Hindlimb muscle (tissue), 1 donor: ENCODE data around the gene BCL2L1. TPM values are rescaled to one million over a fixed set of nuclear protein-coding genes. Genes with fewer than 3 reads are reported as not detected.
"Not testable (repeated sequence)": the region's sequence is repeated elsewhere in the genome, so short reads cannot be mapped to it uniquely, and the experiment has no call there.

Experiments
- DNase-seq: peaks from one replicate; pipeline ENCODE4 v3.0.0-alpha.2; 2013
- polyA plus RNA-seq: library from polyadenylated mRNA; unstranded; fragments of 120-200 nt; gene quantifications from one replicate; pipeline ENCODE4 v1.2.1, GENCODE V29; 2013; ENCODE audit not compliant: insufficient read length

The BCL2L1 gene
- polyA plus RNA-seq, 1 donor: 28.1 TPM

DNA sequence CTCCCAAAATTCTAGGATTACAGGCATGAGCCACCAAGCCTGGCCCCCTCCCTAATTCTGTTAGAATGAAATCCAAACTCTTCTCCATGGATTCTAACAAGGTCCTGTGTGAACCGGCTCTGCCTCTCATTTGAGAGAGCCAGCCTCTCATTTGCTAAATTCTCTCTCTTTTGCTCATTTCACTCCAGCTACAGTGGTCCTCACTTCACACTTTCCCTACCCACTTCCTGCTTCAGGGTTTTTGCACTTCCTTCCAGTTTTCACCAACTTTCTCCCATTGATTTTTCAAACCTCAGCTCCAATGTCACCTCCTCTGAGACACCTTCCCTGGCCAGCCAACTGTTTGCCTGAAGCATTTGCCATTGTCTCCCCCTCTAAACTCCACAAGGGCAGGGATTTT, 79.8 kb downstream of the BCL2L1 start:
- no peak for DNase-seq

DNA sequence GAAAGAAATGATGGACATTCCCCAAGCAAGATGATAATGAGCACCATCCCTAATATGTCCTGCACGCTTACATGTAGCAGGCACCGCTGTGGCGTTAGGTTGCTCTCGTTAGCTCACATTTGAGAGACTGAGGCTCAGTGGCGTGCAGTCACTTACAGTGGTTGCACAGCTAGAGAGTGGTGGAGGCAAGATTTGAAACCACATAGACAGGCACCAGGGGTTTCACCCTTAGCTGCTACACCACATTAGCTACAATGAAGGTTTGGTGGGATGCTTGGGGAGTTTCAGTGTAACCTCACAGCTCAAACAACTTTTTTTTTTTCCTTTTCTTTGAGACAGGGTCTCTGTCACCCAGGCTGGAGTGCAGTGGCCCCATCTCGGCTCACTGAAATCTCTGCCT, 81.3 kb downstream of the BCL2L1 start:
- no peak for DNase-seq

DNA sequence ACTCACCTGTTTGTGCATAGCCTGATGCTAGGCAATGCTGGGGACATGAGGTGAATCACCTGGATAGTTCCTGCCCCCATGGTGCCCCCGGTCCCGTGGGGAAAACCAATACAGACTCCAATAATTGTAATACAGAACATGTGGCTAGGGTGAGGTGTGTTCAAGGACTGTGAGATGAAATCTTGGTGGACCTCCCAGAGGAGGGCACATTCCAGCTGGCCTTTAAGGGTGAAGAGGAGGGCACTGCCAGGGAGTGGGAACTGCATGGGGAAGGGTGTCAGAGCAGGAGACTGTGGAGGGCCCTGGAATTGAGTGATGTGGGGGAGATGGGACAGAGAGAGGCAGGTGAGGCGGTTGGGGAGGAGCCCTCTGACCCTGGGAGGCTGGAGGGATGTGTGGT, 82.4 kb downstream of the BCL2L1 start:
- no peak for DNase-seq

DNA sequence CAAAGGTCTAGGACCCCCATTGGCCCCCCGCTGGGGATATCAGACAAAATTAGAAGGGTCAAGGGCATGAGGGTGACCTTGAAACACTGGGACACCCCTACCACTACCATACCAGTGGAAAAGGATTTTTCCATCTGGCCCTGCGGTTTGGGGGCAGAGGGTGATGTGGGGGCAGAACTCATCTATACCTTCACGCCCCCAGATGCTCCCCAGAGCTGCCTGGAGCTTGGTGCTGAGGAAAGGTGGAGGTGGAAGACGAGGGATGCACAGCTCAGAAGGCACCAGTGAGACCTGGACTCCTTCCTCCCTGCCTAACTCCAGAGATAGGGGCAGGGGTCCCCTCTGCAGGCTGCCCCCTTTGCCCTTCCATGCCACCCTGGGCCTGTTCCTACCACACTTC, 83.9 kb downstream of the BCL2L1 start:
- DNase-seq: no peak

DNA sequence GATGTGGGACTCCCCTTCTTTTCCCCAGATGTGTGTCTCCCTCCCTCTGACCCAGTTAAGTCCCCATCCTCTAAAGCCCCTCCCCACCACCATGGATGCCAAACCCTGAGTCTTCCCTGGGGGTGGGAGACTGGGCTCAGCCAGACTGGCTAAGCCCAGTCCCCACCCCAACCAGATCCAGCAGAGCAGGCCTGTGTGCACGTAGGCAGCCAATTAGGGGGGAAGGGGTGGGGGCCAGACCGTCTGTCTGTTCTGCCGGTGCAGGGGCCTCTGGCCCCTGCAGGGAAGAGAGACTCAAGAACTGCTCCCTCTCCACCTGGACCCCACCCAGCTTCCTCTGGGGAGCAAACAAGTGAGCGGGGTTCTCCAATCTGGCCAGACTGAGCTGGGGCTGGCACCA, 84.4 kb downstream of the BCL2L1 start:
- DNase-seq: no peak

DNA sequence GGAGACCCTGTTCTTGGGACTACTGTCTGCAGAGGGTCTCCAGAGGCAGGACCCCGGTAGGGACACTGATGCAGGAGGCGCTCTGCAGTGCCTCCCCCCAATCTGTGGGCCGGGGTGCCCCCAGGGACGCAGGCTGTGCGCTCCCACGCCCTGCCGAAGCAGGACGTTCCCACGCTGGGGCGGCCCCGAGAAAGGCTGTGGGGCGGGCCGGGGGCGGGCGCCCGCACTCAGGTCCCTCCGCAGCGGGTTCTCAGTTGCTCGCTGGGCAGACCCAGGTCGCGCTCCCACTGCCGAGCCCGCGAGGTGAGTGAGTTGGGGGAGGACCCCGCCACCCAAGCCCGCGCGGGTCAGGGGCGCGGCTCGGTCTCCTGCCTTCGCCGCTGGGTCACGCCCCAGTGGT, 85.0 kb downstream of the BCL2L1 start, which contains the start of gene COX4I2:
COX4I2 (plus strand) TSS at position 253 of the 400 bp plus-strand sequence. CDS start 1,106 bp downstream, outside the sequence.
- no peak for DNase-seq

DNA sequence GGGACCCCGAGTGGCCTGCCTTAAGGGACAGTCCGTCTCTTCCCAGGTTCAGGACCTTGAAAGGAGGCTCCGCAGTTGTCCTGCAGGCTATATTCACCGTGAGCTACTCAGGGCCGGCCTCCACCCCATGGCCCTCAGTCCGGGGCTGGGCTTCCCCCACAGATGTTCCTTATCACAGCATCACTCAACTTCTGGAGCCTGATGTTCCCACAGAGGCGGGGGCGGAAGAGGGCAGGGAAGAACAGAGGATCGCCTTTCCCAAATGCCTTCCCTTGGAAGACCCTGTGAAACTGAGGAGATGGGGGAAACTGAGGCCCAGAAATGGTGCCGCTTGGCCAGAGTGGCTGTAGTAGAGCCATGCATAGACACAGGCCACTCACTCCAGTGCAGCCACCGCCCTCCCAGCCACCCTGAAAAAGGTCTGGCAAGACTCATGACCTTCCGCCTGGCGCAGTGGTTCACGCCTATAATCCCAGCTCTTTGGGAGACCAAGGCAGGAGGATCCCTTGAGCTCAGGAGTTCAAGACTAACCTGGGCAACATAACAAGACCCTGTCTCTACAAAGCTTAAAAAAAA, 89.2 kb downstream of the BCL2L1 start:
- no peak for DNase-seq

DNA sequence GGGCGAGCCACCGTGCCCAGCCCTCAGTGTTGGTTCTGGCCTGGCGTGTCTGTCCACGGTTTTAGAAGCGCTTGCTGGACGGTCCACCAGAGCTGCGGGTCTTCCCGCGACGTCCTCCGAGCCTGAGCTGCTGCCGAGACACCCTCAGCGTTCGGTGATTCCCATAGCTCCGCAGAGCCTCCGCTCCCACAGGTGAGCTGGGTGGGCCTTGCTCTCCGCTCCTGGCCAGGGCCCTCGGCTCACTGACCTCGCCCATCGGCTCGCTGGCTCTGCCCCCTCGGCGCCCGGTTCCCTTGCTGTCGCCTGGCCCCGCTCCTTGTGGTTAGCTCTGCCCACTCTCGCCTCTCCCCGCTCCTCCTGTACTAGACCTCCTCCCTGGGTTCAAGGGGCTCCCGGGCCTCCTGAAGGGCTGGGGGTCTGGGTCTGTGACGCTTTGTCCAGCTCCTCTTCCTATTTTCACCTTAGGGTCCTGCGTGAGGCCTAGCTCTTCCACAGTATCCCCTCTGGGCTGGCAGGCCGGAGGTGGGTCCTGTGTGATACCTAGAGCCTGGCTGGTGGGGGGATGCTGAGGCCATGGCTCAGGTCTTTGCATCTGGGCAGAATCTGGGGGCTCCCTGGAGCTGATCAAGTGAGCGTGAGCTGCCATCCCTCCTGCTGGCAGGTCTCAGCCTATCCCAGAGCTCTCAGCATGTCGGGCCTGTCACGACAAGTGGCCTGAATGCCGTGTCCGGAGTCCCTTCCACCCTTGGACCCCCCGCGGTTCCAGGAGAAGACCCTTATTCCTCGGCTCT, 89.9 kb downstream of the BCL2L1 start:
- DNase-seq: no peak

DNA sequence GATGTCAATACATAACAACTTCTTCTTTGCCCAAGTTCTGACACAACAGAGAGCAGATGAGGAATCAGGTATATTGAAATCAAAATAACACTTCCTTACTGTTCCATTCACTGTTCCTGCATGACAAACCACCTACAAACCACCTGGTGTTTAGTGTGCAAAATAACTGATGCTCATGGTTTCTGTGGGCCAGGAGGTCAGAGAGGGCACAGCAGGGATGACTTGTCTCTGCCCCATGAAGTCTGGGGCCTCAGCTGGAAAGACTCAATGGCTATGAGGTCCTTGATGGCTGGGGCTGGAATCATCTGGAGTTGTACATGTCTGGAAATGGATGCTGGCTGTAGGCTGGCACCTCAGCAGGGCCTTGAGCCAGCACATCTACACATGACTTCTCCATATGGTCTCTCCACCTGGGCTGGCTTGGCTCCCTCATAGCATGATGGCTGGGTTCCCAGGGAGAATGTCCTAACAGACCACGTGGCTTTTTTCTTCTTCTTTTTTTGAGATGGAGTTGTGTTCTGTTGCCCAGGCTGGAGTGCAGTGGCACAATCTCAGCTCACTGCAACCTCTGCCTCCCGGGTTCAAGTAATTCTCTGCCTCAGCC, 92.4 kb downstream of the BCL2L1 start:
- DNase-seq: no peak

DNA sequence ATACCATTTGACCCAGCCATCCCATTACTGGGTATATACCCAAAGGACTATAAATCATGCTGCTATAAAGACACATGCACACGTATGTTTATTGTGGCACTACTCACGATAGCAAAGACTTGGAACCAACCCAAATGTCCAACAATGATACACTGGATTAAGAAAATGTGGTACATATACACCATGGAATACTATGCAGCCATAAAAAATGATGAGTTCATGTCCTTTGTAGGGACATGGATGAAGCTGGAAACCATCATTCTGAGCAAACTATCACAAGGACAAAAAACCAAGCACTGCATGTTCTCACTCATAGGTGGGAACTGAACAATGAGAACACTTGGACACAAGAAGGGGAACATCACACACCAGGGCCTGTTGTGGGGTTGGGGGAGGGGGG, 94.6 kb downstream of the BCL2L1 start:
- not testable (repeated sequence) for DNase-seq

DNA sequence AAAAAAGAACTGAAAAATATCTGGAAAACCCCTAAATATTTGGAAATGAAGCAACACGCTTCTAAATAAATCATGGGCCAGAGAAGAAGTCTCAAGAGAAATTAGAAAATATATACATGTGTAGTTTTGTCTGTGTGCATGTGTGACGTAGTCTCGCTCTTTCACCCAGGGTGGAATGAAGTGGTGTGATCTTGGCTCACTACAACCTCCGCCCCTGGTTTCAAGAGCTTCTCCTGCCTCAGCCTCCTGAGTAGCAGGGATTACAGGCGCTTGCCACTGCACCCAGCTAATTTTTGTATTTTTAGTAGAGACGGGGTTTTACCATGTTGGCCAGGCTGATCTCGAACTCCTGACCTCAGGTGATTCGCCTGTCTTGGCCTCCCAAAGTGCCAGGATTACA, 96.1 kb downstream of the BCL2L1 start:
- not testable (repeated sequence) for DNase-seq

DNA sequence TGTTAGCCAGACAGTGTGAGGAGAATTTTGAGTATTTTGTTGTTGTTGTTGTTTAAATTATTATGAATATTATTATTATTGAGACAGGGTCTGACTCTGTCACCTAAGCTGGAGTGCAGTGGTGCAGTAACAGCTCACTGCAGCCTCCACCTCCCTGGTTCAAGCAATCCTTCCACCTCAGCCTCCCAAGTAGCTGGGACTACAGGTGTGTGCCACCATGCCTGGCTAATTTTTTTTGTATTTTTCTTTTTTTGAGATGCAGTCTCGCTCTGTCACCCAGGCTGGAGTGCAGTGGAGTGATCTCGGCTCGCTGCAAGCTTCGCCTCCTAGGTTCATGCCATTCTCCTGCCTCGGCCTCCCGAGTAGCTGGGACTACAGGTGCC, 99.6 kb downstream of the BCL2L1 start:
- not testable (repeated sequence) for DNase-seq

DNA sequence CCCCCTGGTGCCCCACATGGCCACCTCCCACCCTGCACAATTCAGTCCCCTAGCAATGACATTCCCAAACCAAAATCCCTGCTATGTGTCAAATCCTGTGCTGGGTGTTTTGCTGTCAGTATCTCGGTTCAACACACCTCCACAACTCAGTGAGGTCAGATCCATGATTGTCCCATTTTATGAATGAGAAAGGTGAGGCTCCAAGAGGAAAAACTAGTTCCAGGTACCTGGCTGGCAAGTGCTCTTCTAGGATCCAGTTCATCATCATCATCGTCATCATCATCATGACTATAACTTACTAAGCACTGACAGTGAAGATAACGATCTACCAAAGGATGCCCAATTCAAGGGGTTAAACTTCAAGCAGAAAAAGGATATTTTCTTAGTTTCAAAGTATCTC, 102.4 kb downstream of the BCL2L1 start:
- DNase-seq: no peak

DNA sequence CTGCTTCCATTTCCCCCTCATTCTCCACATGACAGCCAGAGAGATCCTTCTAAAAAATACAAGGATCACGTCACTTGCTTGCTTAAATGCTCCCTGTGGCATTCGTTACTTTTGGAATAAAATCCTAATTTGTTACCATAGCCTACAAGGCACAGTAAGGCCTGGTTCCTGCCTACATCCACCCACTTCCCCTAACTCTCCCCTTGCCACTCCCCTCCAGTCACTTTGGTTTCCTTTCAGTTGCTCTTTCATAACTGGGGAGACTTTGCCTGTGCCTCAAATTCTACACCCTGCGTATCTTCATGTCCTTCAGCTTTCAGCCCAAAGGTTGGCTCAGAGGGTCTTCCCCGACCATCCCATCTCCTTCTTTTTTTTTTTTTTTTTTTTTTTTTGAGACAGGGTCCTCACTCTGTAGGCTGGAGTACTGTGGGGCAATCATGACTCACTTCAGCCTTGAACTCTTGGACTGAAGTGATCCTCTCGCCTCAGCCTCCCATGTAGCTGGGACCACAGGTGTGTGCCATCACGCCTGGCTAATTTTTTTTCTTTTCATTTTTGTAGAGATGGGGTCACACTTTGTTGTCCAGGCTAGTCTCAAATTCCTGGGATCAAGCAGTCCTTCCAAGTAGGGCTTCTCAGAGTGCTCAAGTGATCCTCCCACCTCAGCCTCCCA, 105.1 kb downstream of the BCL2L1 start:
- DNase-seq: no peak

DNA sequence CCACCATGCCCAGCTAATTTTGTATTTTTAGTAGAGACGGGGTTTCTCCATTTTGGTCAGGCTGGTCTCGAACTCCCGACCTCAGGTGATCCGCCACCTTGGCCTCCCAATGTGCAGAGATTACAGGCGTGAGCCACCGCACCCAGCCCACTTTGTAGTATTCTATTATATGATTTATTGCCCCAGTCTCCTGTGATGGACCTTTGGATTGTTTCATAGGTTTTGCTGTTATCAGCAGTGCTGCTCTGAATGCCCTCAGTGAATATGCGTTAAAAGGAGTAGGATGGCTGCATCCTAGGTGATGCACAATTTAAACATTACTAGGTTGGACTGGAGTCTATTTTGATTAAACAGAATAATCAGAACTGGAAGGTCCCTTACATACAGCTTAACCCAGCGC, 107.3 kb downstream of the BCL2L1 start:
- no peak for DNase-seq

Other genes with a start within 250 kb of the BCL2L1 start
- 0.88 TPM for gene DEFB124, start 247.7 kb downstream of the BCL2L1 start, polyA plus RNA-seq
- 6.6 TPM for gene REM1, start 247.6 kb downstream of the BCL2L1 start, polyA plus RNA-seq
- 84.3 TPM for gene HM13, start 208.4 kb downstream of the BCL2L1 start, polyA plus RNA-seq
- 22.8 TPM for gene ID1, start 117.6 kb downstream of the BCL2L1 start, polyA plus RNA-seq
- 9.2 TPM for gene COX4I2, start 85.0 kb downstream of the BCL2L1 start, polyA plus RNA-seq
- gene TPX2, start 16.4 kb upstream of the BCL2L1 start, polyA plus RNA-seq: 20.7 TPM
- 54.0 TPM for gene MYLK2, start 96.5 kb upstream of the BCL2L1 start, polyA plus RNA-seq
- 4.5 TPM for gene FOXS1, start 122.7 kb upstream of the BCL2L1 start, polyA plus RNA-seq
- gene DUSP15, start 147.7 kb upstream of the BCL2L1 start, polyA plus RNA-seq: 3.0 TPM
- 0.25 TPM for gene TTLL9, start 147.8 kb upstream of the BCL2L1 start, polyA plus RNA-seq
- gene PDRG1, start 229.2 kb upstream of the BCL2L1 start, polyA plus RNA-seq: 19.2 TPM
- gene XKR7, start 245.3 kb upstream of the BCL2L1 start, polyA plus RNA-seq: 0.05 TPM